ENCODE measurements around the gene ZDHHC3.

GRCh38 chr3:44939581-44940036, 36.4 kb downstream of the ZDHHC3 start:
- TF ChIP-seq CTCF (IDR thresholded peaks at IDR 0.05; ENCODE audit: low read depth, low read length, poor library complexity, severe bottlenecking) (no peak), EZH2phosphoT487 (IDR thresholded peaks at IDR 0.05; ENCODE audit: borderline replicate concordance, low read length) (no peak)

Data from DOHH2 (cell line).